NT2/D1 (cell line): Measurements from ENCODE around the gene HS1BP3.
A peak's percentile ranks its signal among the peaks of the same experiment; 100 is the strongest.

Experiments
- DNase-seq: peaks from one replicate; pipeline ENCODE4 v3.0.0-alpha.2; 2011; ENCODE audit warnings: low read depth, low spot score
- H3K27me3 ChIP-seq: 2 replicates; pipeline ENCODE4 v1.6.0; 2011; ENCODE audit warnings: mild to moderate bottlenecking; ENCODE audit not compliant: insufficient read length, insufficient read depth
- H3K36me3 ChIP-seq: 2 replicates; pipeline ENCODE4 v1.6.1; 2011; ENCODE audit warnings: mild to moderate bottlenecking, low read length, mixed read lengths; ENCODE audit not compliant: insufficient read depth, insufficient read length
- H3K4me1 ChIP-seq: 2 replicates; pipeline ENCODE4 v1.5.1; 2011; ENCODE audit not compliant: insufficient read depth, insufficient read length
- H3K4me3 ChIP-seq: 2 replicates; pipeline ENCODE4 v1.5.1; 2011; ENCODE audit warnings: low read depth; ENCODE audit not compliant: insufficient read length
- H3K9ac ChIP-seq: 2 replicates; pipeline ENCODE4 v1.6.0; 2011; ENCODE audit warnings: low read depth; ENCODE audit not compliant: insufficient read length
- H3K9me3 ChIP-seq: 2 replicates; pipeline ENCODE4 v1.5.1; 2011; ENCODE audit warnings: mild to moderate bottlenecking, low read length; ENCODE audit not compliant: insufficient read depth
- SUZ12 ChIP-seq: IDR thresholded peaks from 2 replicates; pipeline ENCODE4 v1.6.1; 2011; ENCODE audit not compliant: insufficient read length, insufficient read depth; ENCODE audit errors: extremely low read depth
- YY1 ChIP-seq: IDR thresholded peaks from 2 replicates; pipeline ENCODE4 v1.6.1; 2011; ENCODE audit not compliant: insufficient read length, insufficient read depth
- ZNF274 ChIP-seq: IDR thresholded peaks from 2 replicates; pipeline ENCODE4 v1.6.1; 2011; ENCODE audit warnings: mild to moderate bottlenecking, low read depth, low read length

The HS1BP3 gene

DNA sequence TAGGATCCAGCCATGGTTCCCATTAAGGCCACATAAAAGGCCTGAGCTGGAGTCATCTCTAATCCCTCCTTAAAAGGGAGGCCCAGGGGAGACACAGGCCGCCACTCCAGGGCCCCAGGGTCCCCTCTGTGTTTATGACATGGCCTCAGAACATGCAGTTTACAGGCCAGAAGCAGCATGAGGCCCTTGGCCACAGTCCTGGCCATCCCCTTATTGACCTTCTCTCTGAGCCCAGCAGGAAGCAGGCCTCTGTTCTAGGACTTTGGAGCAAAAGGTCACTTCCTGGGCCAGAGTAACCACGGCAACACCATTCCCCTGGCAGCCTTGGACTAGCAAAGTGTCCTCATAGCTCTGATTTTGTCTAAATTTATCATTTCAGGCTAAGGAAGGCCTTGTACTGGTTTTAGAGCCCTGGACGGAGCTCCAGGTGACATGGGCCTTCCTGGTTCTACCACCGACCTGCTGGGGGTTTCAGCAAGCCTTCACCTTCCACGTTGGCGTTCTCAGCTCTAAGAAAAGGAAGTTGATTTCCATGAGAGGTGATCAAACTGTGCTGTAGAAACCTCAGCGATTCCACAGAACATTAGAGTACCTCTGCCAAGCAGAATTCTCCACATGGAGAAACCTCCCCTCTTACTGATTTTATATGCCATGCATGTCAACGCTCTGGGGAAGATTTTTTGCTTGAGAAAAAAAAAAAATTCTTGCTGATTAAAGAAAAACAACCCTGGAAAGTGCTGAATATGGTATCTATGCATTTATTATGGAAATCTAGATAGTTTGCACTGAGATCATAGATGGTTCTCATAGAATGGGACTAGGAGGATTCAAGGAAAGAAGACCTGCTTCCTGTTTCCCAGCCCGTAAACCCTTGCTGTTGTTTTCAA lies 53.7 kb downstream of the HS1BP3 start:
- no peaks in the 10 kb centered on the region for H3K36me3 ChIP-seq
- TF ChIP-seq YY1 (no peak), ZNF274 (no peak), SUZ12 (no peak)
- H3K4me3 ChIP-seq: no peak overlapping the region
- no peak overlapping the region for H3K9ac ChIP-seq
- peaks cover 21% of the 10 kb centered on the region for H3K4me1 ChIP-seq
- DNase-seq: no peak
- no peaks in the 10 kb centered on the region for H3K9me3 ChIP-seq
- peaks cover 2% of the 10 kb centered on the region for H3K27me3 ChIP-seq

DNA sequence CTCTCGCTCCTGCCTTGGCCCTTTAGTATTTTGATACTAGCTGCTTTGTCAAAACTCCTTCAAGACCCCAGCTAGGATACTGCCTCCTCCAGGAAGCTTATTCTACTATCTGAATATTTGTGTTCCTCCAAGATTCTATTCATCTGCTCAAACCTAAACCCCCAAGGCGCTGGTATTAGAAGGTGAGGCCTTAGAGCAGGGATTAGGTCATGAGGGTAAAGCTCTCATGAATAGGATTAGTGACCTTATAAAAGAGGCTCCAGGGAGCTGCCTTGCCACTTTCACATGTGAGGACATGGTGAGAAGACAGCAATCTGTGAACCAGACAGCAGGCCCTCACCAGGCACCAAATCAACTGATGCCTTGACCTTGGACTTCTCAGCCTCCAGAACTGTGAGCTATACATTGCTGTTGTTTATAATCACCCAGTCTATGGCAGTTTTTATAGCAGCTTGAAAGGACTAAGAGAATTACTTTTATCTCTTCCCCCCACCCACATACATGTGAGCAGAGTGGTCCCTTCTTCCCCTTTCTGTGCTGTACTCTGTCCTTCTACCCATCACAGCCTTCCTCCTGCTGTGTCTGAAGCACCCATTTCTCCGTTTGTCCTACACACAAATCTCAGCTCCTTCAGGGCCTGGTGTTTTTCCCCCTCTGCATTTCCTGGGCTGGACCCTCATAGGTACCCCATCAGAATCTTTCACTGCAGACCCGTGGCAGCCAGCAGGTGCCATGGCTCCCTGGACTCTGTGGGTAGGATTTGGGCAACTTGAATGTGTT lies 54.5 kb downstream of the HS1BP3 start:
- H3K9ac ChIP-seq: no peak overlapping the region
- no peak overlapping the region for H3K4me3 ChIP-seq
- no peaks in the 10 kb centered on the region for H3K36me3 ChIP-seq
- no peaks in the 10 kb centered on the region for H3K9me3 ChIP-seq
- peaks cover 23% of the 10 kb centered on the region for H3K4me1 ChIP-seq
- peaks cover 2% of the 10 kb centered on the region for H3K27me3 ChIP-seq
- TF ChIP-seq YY1 (no peak), ZNF274 (no peak), SUZ12 (no peak)
- DNase-seq: no peak

DNA sequence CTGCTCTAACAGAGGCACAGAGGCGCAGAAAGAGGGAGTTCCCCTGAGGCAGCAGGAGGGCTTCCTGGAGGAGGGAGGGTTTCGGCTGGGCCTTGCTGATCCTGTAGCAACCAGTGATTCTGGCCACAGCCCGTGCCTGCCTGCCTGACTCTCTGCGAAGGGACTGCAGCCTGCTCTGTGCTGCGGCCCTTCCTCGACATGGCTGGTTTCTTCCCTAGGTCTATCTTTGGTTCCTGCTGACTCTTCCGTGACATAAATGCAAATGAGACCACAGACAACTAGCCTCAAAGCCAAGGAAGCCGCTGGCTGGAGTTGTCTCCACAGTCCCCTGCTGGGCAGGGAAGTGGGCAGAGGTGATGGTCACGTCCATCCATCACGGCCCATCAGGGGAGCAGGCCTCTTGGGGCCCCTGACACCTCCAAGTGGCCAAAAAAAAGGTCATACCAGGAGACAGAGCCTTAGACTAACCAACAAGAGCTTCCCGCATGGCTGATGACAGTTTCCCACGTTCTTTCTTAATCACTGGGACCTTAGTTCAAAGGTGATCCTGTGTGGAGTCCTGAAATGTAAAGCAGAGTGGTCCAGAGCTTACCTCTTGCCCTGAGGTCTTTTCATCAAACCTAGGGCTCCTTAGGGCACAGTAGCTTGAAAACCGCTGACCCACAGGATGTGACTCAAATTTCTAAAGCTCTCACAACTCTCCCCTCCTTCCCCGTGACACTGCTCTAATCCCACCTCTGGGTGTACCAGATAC lies 55.3 kb downstream of the HS1BP3 start:
- Histone ChIP-seq H3K9ac (no peak overlapping the region), H3K36me3 (no peaks in the 10 kb centered on the region), H3K4me3 (no peak overlapping the region)

DNA sequence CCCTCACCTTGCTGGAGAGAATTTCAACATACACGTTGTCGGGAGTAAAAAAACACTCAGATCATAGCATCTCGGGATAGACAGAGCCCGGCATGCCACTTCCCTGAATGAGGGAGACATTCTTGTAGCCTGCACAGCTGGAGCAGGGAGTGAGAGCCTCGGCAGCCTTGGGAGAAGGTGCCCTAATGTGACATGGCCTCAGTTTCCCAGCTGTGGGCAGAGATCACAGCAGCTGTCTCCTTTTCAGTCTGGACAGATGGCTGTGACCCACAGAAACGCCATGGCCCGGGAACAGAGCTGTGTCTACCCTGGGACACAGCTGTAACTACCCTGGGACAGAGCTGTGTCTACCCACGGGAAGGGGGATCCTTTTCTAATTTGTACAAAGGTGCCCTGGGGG lies 55.9 kb downstream of the HS1BP3 start:
- Histone ChIP-seq H3K4me3 (no peak overlapping the region), H3K9ac (peak overlapping the region; percentile 56), H3K4me1 (peaks cover 24% of the 10 kb centered on the region), H3K9me3 (no peaks in the 10 kb centered on the region), H3K36me3 (no peaks in the 10 kb centered on the region), H3K27me3 (peaks cover 2% of the 10 kb centered on the region)
- DNase-seq: no peak
- TF ChIP-seq SUZ12: no peak
- no peak for TF ChIP-seq ZNF274
- TF ChIP-seq YY1: no peak

More for the DNA sequence above, 55.3 kb downstream of the HS1BP3 start:
- Histone ChIP-seq H3K4me1 (peaks cover 25% of the 10 kb centered on the region), H3K9me3 (no peaks in the 10 kb centered on the region), H3K27me3 (peaks cover 2% of the 10 kb centered on the region)
- TF ChIP-seq ZNF274: no peak
- TF ChIP-seq SUZ12: no peak
- TF ChIP-seq YY1: no peak
- no peak for DNase-seq

DNA sequence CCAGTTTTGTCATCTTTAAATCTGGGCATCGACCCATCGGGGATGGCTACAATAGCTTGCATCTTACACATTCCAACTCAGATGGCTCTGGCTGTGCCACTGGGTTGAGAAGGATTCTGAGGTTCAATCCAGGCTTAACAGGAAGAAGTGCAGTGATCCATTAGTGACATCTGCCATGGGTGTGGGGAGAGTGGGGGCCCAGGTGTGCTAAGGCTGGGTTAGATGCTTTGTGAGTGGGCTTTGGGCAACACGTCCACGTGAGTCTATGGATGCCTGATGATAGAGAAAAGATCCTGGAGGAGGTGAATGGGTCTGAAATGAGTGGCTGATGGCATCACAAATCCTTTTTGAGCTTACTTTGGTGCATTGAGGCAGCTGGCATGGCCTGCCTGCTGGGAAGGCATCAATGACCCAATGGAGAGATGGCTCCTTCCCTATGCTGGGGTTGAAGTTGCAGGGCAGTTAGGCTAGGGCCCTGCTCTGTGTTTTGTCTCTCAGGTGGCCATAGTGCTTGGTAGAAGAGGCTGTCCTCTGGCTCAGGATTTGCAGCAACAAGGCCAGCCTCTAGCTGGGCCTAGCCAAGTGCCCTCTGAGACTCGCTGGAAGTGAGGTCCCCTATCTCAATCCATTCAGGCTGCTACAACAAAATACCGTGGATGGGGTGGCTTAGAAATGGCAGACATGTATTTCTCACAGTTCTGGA lies 56.7 kb downstream of the HS1BP3 start:
- TF ChIP-seq SUZ12: no peak
- no peak for TF ChIP-seq ZNF274
- TF ChIP-seq YY1: no peak
- Histone ChIP-seq H3K4me3 (no peak overlapping the region), H3K4me1 (peaks cover 20% of the 10 kb centered on the region), H3K9ac (no peak overlapping the region), H3K9me3 (no peaks in the 10 kb centered on the region), H3K36me3 (no peaks in the 10 kb centered on the region), H3K27me3 (peaks cover 2% of the 10 kb centered on the region)
- no peak for DNase-seq

DNA sequence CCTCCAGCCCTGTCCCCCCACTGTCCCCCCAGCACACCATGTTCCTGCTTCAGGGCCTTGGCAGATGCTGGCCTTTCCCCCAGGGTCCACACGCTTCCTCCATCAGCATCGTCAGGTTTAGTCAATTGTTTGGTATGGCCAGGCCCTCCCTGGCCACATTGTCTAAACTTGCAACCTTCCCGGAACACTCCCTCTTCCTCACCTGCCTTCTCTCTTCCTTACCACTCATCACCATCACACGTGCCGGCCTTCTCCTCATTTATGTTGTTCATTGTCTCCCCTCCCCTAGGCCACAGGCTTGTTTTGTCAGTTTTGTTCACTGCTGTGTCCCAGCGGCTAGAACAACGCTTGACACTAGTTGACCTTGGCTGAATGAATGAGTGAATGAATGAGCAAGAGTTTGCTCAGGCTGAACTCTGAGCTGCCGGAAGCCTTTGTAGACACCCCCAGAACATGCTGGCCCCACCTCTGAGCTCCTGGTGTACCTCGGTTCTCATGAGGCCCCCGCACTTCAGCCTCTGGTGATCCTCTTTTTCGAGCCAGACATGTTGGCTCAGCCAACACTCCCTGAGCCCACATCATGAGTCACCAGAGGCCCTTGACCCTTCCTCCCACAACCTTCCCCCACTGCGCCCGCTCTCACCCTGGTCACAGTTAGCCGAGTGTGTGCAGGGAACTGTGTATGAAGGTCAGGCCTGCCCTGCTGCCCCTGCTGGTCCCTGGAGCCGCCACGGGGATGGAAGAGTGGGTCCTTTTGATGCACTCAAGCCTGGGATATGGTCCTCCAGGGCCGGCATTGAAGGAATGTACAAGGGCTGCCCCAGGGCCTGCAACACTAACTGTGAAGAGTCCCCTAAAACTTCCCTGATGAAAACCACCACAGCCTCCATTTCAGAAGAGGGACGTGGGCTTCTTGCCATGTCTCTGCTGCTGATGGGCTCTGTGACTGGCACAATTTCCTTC lies 57.5 kb downstream of the HS1BP3 start:
- TF ChIP-seq ZNF274: no peak
- no peak for TF ChIP-seq SUZ12
- no peak for TF ChIP-seq YY1
- Histone ChIP-seq H3K27me3 (peaks cover 2% of the 10 kb centered on the region), H3K36me3 (no peaks in the 10 kb centered on the region), H3K9ac (no peak overlapping the region), H3K9me3 (no peaks in the 10 kb centered on the region), H3K4me1 (peaks cover 18% of the 10 kb centered on the region), H3K4me3 (no peak overlapping the region)
- DNase-seq: no peak
